GM21619 (cell line): ENCODE data around the gene TMEM190.
"Not testable (repeated sequence)": the region's sequence is repeated elsewhere in the genome, so short reads cannot be mapped to it uniquely, and the experiment has no call there.

Experiments
- ATAC-seq: cut with Tn5 transposase; IDR thresholded peaks from one replicate; pipeline ENCODE4 v1.9.1; 2021; ENCODE audit not compliant: unreplicated experiment

Gene TMEM190

GRCh38 chr19:55376241-55376933 lies at the start of gene TMEM190:
TSS of gene TMEM190 (plus strand) at chr19:55376826. CDS start at chr19:55376854, 28 bp downstream.
- no peak for ATAC-seq

DNA sequence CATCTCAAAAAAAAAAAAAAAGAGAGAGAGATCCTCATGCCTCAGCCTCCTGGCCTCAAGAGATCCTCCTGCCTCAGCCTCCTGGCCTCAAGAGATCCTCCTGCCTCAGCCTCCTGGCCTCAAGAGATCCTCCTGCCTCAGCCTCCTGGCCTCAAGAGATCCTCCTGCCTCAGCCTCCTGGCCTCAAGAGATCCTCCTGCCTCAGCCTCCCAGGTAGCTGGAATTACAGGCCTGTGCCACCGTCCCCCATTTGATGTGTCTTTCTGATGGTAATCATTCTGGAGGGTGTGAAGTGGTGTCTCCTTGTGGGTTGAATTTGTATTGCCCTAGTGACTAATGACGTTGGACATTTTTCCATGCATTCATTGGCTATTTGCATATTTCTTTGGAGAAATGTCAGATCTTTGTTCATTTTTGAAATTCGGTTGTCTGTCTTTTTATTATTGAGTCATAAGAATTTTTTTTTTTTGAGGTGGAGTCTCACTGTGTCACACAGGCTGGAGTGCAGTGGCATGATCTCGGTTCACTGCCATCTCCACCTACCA lies 47.8 kb upstream of the TMEM190 start:
- not testable (repeated sequence) for ATAC-seq

DNA sequence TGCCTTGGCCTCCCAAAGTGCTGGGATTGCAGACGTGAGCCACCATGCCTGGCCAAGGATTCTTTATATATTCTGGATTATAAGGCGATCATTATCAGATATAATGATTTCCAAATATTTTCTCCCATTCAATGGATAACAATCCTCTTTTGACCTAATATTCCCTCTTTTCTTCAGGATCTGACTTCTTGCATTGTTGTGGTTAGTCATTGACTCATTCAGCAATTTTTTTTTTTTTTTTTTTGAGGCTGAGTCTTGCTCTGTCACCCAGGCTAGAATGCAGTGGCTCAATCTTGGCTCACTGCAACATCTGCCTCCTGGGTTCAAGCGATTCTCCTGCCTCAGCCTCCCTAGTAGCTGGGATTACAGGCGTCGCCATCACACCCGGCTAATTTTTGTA lies 46.8 kb upstream of the TMEM190 start:
- not testable (repeated sequence) for ATAC-seq

DNA sequence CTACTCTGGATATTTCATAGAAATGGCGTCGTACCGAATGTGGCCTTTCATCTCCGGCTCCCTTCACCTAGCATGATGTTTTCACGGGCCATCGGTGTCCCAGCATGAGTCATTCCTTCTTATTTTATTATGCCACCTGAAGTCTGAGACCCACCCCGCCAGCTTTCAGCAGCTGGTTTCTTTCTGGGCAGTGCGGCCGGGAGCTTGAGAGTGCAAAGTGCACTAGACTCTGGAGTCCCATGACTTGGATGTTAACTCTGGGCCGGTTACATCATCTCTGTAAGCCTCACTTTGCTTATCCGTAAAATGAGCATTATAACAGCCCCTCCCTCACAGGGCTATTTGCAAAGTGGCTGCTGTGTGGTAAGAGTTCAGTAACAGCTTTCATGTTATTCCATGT lies 42.8 kb upstream of the TMEM190 start:
- ATAC-seq, result no peak

DNA sequence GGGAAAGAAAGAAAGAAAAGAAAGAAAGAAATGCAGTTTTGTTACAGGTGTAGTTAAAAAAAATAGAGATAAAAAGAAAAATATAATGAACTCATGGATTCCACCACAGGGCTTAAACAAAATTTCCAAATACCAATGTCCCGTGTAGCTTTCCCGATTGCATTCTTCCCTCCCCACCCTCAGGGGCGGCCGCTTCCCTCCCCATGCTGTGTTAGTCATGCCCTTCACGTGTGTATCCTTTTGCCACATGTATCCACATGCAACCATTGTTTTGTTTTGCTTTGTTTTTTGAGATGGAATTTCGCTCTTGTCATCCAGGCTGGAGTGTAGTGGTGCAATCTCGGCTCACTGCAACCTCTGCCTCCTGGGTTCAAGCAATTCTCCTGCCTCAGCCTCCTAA lies 40.5 kb upstream of the TMEM190 start:
- ATAC-seq, result no peak

DNA sequence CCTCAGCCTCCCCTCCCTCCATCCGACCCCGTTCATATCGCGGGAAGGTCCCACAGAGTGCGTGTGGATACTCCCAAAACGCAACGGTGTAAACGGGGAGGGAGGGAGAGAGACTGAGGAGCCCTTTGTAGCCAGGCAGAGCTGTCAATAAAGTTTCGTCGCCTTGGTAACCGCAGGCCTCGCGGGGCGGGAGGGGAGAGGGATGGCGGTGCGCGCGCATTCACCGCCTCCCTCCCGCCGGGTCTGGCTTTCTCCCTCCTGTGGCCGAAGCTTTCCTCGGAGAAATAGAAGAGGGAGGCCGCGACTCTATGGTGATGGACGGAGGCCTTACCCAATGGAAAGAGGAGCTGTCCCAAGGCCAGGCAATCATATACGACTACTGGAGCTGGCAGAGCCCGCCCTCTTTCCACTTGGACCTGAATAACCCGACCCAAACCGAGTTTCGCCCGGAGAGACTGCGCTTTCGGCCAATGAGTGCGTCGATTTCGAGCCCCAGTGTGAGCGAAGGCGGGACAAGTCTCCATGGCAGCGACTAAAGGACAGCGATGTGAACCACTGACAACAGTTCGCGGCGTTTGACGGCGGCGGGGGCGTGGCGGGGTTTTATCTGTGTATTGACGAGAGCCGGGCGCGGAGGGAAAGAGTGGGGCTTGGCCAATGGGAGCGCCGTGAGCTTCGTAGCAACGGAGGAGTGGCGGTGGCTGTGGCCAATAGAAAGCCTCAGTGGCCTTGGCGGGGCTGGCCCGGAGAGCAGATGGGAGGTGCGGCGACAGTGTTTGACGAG lies 37.3 kb upstream of the TMEM190 start, which contains the start of gene KMT5C:
TSS of gene KMT5C (plus strand) at position 772 of the 784 bp plus-strand sequence. CDS start 2,061 bp downstream, outside the sequence.
- peak; percentile 76 for ATAC-seq

GRCh38 chr19:55339889-55340783 lies 36.5 kb upstream of the TMEM190 start:
- no peak for ATAC-seq

DNA sequence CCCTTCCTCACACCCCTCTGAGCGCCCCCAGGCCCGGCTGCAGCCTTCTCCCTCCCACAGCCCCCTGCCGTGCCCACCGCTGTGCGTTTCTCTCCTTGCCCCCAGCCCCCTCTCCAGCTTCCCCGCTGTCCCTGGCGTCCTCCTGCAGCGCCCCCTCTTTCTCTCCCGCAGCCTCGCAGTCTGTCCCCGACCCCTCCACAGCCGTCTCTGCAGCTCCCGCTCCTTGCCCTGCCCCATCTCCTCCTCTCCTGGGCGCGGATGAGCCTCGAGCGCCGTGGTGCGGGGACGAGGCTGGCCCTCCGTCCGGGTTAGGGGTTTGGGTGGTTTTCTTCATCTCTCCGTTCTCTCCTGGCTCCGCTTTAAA lies 35.9 kb upstream of the TMEM190 start:
- no peak for ATAC-seq

DNA sequence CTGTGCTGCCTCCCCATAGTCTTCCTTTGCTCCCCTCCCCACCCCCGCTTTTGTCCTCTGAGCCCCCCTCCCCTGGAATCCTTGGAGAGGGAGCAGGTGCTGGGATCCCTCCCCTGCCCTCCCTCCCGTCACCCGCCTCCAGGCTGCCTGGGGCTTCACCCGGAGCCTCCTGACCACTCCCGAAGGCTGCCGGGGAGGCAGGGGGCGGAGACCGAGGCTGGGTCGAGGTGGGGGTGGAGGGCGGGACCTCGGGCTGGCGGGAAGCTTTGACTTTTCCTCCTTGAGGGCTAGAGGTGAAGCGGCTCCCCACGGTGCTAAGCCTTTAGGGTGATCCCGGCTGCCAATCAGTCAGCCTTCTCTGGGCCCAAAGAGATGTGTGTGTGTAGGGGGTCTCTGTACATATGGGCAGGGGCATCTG lies 35.4 kb upstream of the TMEM190 start:
- no peak for ATAC-seq

DNA sequence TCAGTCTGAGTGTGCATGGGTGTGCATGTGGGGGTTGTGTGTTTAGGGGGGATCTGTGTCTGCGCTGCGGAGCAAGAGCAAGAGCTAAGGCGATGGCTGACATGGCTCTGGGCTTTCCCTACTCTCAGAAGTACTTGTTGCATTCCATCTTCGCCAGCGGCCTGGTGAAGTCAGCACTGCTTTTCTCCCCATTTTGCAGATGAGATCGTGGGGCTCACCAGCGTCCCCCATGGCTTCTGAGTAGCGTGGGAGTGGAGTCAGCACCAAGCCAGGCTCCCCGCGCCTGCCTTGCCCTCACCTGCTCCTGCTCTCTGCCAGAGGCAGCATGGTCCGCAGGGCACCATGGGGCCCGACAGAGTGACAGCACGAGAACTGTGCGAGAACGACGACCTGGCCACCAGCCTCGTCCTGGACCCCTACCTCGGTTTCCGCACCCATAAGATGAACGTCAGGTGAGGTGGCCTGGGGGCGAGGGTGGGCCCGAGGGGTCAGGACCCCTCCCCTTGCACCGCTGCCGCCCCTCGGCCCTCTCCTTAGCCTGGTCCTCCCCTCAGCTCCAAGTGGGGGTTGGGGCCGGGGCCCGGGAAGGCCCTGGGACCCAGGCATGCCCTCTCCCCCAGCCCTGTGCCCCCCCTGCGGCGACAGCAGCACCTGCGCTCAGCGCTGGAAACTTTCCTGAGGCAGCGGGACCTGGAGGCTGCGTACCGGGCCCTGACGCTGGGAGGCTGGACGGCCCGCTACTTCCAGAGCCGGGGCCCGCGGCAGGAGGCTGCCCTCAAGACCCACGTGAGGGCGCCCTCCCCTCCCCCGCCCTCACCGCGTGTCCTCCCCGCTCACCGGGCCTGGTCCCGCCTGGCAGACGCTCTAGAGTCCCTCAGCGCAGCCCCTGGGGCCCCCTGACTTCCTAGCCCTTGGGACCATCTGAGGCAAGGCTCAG lies 34.8 kb upstream of the TMEM190 start:
- no peak for ATAC-seq

DNA sequence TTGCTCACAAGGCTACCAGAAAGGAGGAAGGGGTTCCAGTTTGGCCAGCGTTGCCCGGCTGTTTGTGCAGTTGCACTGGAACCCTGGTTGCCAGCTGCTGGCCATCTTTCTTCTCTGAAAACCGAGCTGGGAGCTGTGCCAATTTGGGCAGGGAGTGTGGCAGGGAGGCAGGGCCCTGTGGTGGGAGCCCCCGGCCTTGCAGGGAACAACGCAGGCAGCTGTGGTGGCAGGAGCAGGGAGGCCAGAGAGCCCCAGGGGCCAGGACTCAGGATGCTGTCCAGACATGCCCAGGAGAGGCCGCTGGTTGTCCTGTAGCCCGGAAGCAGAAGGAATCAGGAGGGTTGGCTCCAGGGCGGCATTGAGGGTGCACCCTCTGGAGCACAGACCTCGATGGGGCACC lies 32.2 kb upstream of the TMEM190 start:
- ATAC-seq, result no peak

DNA sequence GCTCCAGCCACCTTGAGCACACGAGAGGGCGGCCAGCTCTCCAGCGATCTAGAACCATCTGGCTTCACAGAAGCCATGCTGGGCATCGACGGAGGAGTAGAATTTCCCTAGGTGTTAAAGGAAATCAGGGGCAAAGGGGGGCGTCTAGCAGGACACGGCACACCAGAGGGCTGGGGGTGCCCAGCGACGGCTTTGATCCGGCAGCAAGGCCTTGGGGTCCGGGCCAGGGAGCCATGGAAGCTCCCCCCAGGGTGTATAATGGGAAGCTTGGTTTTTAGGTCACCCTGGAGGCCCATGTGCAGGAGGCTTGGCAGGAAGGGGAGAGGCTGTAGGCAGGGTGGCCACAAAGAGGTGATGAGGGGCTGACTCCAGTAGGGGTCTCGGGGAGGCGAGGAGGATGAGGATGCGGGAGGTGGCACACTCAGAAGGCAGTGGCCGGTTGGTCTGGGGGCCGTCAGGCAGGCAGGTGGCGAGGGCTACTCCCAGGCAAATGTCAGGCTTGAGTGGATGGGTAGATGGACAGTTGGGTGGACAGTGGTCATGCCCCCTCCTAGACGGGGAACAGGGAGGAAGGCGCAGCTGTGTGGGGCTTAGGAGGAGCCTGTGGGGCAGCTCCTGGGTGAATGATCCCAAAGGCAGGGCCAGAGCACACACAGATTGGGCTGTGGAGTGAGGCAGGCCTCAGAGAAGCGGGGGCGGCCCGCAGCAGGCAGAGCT lies 31.4 kb upstream of the TMEM190 start:
- no peak for ATAC-seq

DNA sequence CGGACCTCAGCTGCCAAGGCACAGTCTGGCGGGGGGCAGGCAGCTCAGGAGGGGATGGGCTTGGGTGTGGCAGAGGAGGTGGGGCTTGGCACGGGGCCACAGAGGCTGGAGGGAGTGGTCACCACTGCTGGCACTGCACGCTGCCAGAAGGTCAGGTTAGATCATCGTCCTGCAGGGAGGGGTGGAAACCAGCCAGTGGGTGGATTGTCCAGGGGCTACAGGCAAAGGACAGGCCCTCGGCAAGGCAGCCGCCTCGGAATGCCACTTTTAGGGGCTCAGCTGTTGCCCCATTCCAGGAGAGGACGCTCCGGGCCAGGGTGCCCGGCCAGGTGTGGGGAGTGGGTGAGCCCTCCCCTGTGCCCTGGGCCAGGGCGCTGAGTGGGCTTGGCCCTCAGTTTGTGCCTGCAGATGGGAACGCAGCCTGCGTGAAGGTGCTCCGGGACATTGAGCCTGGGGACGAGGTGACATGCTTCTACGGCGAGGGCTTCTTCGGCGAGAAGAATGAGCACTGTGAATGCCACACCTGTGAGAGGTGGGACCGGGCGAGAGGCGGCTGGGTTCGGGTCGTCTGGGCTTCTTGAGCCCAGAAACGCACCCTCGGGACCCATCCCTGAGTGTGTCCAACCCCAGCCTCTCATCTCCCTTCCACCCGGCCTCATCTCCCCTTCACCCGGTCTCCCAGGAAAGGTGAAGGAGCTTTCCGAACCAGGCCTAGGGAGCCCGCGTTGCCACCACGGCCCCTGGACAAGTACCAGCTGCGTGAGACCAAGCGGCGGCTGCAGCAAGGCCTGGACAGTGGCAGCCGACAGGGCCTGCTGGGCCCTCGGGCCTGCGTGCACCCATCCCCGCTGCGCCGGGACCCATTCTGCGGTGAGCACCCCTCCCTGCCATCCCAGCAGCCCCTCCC lies 30.6 kb upstream of the TMEM190 start:
- ATAC-seq, result no peak

GRCh38 chr19:55346725-55347441 lies 29.7 kb upstream of the TMEM190 start:
- no peak for ATAC-seq

GRCh38 chr19:55347442-55348009 lies 29.1 kb upstream of the TMEM190 start:
- ATAC-seq, result no peak

DNA sequence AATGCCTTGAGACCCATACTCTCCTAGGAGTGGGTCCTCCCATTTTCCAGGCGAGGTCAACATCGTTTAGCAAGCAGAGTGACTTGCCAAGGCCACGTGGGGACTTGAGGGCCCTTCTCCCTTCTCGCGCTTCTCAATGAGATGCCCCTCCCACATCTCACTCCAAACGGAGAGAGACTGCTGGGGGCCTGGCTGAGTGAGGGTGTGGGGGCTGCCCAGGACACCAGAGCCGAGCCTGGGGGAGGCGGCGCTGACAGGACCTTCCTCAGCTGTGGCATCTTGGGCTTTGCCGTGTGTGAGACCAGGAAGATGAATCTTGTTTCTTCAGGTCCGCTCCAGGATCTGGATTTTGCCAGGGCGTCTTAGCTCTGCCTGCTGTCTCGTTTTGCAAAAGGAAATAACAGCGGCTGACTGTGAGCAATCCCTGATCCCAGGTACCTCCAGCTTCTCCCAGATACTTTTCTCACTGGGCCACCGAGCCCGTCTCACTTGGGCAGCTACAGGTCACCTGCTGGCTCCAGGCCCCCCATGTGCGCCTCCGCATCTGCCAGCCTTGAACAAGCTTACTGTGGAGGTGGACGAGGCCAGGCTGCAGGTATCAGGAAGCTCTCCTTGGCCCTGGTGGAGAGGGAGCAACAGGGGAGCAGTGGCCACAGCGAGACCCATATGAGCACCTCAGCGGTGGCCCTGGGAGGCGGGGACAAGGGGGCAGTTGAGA lies 28.1 kb upstream of the TMEM190 start:
- no peak for ATAC-seq
